Fibroblast of skin of right biceps (primary cell): ENCODE data around the gene MTFMT.

Experiments
- DNase-seq: peaks from one replicate; pipeline ENCODE4 v3.0.0-alpha.2; 2013

MTFMT gene

GRCh38 chr15:65059931-65060596 lies 30.6 kb upstream of the MTFMT start:
- DNase-seq, result no peak

DNA sequence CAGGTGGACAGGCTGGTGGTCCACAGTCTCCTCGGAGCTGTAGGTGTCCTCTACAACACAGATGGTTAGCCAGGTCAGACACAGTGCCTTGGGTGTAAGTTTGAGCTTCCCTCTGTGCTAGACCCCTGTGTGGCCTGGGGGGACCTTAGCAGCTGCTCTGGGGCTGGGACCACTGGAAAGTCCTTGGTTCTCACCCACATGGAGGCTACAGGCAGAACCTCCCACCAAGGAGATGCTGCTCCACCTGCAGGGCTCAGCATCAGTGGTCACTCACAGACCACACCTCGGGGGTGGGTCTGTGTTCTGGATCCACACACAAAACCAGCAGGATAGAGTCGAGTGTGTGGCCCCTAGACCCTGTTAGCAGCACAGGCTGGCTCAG lies 29.9 kb upstream of the MTFMT start:
- no peak for DNase-seq

- no peak for DNase-seq
Observed at GRCh38 chr15:65058394-65059368, 29.2 kb upstream of the MTFMT start.

DNA sequence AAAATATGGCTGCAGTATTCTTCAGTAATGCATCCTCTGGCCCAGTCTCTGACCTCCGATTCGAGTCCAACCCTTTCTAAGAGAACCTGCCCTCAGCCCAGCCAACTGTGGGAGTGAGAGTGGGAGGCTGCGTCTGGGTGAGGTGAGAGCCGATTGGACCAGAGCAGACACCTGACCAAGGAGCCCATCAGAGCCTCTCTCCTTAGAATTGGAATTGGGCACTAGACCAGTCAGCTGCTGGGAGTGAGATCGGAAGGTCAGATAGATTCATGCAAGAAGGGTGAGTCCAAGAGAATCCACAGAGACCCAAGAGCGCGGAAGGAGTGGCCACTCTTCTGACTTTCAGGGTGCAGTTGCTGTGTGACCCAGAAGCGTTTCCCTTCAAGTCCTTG lies 28.1 kb upstream of the MTFMT start:
- no peak for DNase-seq

DNA sequence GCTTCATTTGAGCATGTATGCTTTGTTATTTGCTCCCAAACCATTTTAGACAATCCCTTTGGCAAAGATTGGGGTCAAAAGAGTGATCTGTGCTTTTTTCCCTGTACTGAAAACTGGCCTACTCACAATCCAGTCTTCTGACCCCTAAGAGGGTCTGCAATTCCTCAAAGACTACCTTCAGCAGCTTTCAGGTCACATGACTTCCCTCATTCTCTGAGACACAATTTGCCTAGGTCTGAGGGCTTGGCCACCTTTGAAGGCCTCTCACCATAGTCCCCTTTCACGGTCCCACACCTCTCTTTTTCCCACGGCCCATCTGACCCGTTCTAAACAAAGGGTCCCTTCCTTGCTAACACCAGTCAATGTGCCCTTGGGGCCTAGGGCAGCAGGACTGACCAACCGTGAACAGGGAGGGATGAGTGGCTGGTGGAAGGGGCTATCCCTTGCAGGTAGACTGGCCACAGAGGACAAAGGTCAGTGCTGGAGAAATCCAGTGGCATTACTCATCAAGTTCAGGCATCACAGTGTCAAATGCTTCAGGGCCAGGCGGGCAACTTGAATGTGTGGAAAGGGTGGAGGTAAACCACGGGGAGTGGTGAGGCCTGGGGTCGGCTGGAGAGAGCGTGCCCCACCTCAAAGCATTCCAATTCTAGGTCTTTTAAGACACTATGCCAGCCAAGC lies 27.6 kb upstream of the MTFMT start:
- DNase-seq, result no peak

GRCh38 chr15:65056106-65056505 lies 26.7 kb upstream of the MTFMT start:
- no peak for DNase-seq

- no peak for DNase-seq
Observed at GRCh38 chr15:65055201-65055870, 25.9 kb upstream of the MTFMT start.

DNA sequence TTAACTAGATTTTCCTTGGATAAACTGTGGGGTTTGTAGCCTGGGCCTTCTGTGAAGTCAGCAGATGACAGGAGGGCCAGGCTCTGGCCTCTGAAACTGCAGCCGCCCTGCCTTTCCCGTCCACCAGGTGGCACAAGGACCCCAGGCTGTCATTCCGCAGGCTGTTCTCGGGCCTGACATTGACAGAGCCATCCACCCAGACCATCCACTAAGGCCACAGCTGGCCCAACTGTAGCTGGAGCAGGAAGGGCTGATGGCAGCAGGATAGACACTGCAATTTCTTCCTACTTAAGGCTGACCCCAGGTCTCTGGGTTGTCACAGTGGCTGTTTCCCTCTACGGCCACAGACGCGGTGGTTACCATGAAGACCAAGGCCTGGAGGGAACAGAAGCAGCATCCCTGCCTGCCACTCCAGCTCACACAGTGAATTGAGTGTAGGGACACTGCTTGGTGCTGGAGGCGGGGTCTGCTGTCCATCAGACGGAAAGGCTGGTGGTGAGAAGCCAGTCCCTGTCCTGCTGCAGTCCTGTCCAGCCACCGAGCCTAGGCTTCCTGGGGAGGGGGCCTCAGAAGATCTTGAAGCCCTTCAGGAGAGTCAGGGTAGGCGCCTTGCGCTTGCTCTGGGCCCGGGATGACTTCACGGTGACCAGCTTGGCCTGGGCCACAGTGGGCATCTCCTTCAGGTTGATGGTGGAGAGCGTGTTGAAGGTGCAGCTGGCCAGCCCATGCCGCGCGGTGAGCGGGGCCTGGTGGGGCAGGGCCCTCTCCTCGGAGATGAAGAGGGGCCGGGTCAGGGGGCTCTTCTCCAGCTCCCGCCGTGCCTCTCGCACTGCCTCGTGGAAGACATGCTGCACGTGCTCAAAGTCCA lies 25.1 kb upstream of the MTFMT start:
- DNase-seq, result peak; percentile 52

DNA sequence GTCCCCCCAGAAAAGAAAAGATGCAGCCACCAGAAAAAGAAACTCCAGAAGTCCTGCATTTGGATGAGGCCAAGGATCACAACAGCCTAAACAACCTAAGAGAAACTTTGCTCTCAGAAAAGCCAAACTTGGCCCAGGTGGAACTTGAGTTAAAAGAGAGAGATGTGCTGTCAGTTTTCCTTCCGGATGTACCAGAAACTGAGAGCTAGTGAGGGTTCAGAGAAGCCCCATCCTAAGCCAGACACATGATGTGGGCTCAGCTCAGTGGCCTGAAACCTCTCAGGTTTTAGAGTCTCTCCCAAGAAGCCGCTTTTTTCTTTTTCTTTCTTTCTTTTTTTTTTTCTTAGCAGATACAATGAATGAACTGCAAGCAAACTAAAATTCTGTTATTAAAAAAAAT lies 23.5 kb upstream of the MTFMT start:
- no peak for DNase-seq

GRCh38 chr15:65051266-65051665 lies 21.8 kb upstream of the MTFMT start:
- DNase-seq, result no peak

DNA sequence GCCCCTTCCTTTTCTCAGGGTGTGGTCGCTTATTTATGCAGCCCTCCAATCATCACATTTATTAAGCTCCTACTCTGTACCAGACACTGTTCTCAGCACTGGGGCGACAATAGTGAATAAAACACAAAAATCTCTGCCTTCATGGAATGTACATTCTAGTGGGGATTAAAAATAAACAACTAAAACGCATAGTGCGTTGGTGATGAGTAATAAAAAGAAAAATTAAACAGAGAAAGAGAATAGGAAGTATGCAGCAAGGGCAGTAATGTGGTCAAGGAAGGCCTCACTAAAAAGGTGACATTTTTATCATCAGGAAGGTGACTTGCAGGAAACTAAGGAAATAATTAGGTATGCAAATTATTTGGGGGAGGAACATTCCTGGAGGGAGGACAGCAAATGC lies 20.8 kb upstream of the MTFMT start:
- DNase-seq, result no peak

GRCh38 chr15:65049418-65049840 lies 20.0 kb upstream of the MTFMT start:
- peak; percentile 94 for DNase-seq

- no peak for DNase-seq
Observed at GRCh38 chr15:65048241-65048640, 18.8 kb upstream of the MTFMT start.

DNA sequence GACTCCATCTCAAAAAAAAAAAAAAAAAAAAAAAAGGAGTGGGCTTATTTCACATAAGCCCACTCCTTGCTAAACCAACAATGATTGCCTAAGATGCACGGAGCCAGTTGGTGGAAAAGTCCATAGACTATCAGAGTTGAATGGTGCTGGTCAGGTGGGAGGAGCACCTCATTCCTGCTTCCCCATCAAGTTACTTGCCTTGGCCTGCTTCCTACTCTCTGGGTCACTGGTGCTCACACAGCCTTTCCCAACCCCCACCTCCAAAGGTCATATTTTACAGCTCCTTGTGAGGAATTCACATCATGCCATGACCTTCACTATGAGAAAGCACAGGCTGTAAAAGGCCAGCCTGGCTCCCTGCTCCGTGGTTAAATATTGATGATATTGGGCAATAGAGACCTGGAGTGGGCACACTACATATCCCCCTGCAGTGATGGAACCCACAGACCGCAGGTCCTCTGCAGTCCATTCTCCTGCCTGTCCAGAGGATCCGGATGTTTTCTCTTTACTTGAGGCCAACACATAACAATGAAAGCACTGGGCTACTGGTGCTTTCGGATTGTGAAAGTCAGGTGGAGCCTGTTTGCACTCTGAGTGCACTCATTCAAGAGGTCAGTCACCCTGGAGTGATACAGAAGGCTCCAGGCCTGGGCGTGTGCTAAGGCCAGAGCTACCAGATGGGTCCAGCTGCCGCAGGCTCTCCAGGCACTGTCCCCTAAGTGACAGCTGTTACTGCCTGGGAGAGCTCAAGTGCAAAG lies 15.5 kb upstream of the MTFMT start, which contains the start of gene SLC51B:
SLC51B (plus strand) TSS at position 664 of the 758 bp plus-strand sequence. CDS start 4,618 bp downstream, outside the sequence.
- DNase-seq, result no peak

DNA sequence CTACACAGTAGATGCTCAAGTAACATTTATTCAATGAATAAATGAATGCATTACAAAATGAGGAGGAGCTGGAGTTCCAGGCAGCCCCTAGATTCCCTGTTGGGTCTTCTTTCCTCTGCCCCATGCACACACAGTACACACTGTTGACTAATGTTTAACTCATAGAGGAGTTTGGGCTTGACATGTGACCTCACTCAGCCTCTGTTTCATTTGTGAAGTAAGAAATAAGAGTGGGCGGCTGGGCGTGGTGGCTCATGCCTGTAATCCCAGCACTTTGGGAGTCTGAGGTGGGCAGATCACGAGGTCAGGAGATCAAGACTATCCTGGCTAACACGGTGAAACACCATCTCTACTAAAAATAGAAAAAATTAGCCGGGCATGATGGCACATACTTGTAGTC lies 14.8 kb upstream of the MTFMT start:
- peak; percentile 43 for DNase-seq

- DNase-seq, result no peak
Observed at GRCh38 chr15:65042776-65043327, 13.4 kb upstream of the MTFMT start.

GRCh38 chr15:65041787-65042186 lies 12.3 kb upstream of the MTFMT start:
- DNase-seq, result no peak

- no peak for DNase-seq
Observed at GRCh38 chr15:65040461-65040860, 11.0 kb upstream of the MTFMT start.

DNA sequence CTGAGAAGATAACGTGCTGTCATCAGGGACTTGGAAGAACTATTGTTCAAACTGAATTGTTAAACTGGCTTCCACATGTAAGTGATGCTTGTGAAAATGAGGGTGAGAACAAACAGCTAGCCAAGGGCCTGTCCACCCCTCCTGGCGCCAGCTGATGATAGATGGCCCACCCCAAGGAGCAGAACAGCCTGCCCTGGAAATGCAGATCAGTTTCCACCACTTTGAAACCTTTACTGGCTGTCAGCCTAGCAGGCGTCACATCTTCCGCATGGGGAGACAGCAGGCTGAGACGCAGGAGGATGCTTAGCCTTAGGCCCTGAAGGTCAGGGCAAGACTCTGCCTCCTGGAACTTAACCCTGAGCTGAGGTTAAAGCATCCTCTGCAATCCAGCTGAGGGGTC lies 9.4 kb upstream of the MTFMT start:
- DNase-seq, result no peak

DNA sequence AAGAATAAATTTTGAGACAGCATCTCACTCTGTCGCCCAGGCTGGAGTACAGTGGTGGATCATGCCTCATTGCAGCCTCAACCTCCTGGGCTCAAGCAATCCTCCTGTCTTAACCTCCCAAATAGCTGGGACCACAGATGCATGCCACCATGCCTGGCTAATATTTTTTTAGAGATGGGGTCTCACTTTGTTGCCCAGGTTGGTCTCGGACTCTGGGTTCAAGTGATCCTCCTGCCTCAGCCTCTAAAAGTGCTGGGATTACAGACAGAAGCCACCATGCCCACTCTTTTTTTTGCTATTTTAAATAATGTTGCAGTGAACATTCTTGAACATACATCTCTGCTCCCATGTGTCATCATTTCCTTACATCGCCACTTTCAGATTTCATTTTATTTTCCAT lies 9.0 kb upstream of the MTFMT start:
- DNase-seq, result no peak

DNA sequence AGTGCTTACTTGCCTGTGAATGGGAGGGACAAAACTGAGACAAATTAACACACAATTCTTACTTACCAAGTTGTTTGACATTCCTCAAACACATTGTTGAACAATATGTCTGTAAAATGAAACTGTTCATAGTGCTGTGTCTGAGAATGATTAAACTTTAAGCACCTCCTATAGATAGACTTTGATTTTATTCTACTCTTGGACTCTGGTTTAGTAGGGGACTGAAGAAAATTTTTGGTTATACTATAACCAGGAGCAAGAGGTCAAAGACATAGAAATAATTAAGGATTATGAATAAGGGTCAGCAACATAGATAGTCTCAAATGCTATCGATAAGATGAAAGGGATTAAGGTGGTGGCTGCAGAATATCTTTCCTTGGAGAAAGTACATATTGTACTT lies 7.9 kb upstream of the MTFMT start:
- DNase-seq, result no peak
